ENCODE results near the gene MTERF4.

MTERF4 gene

DNA sequence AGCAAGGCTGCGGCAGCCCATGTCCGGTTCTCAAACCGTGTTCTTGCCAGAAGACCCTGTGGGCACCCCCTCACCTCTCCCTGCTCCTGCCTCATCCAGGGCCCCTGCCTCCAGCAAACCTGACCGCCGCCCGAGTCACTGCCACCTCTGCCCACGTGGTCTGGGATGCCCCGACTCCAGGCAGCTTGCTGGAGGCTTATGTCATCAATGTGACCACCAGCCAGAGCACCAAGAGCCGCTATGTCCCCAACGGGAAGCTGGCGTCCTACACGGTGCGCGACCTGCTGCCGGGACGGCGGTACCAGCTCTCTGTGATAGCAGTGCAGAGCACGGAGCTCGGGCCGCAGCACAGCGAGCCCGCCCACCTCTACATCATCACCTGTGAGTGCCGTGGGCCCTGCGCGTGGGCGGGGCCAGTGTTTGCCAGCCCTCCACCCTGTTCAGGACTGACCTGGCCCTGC, 32.2 kb downstream of the MTERF4 start:
- Histone ChIP-seq H3K27ac (ENCODE audit: low read depth, low read length) (no peak overlapping the region), H3K36me3 (ENCODE audit: control insufficient read depth in 1 of 2, insufficient read depth in 2 of 2, low read length in 2 of 2) (peaks cover 3 to 4% of the 10 kb centered on the region in 2 donors), H3K27me3 (ENCODE audit: control insufficient read depth in 1 of 2, insufficient read depth in 2 of 2, low read length in 2 of 2) (no peaks in the 10 kb centered on the region), H3K9me3 (ENCODE audit: control insufficient read depth in 1 of 2, low read length in 2 of 2) (no peaks in the 10 kb centered on the region), H3K4me1 (ENCODE audit: control insufficient read depth in 1 of 2, insufficient read depth in 2 of 2, low read length in 2 of 2) (no peaks in the 10 kb centered on the region), H3K4me3 (ENCODE audit: low read depth in 1 of 2, low read length in 2 of 2) (no peak overlapping the region), H3K9ac (ENCODE audit: low read depth in 1 of 2, low read length in 2 of 2) (no peak overlapping the region)

DNA sequence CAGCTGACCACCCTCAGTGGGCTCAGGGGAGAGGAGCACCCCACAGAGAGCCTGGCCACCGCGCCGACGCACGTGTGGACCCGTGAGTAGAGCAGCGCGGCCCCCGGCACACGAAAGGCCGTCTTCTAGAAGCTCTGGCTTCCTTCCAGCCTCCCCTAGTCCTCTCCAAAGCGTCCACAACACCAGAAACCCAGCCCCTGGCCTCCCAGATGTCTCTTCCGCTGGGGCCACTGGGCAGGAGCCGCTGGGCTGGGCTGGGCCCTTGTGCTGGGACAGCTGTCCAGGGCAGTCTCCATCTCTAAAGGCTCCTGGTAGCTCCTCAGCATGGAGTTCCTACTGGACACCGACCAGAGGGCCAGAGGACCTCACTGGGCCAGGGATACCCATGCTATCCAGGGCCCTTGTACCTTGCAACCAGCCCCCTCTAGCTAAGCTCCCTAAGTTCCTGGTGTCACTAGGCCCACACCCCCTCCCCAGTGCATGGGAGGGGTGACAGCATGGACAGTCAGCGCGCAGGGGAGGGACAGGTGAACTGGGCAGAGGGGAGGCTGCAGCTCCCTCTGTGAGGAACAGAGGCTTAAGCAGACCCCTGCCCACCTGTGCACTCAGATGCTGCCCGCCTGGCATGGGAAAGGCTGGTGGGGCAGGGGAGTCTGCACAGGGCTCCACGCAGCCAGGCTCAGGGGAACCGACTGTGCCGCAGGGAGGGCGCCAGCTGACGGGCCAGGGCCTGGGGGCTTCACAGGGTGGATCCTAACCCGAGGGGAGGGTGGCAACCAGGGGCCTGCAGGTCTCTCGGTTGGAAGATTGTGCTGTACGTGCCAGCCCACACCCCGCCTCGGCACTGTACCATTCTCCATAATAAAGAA, 32.9 kb downstream of the MTERF4 start:
- H3K27me3 ChIP-seq (ENCODE audit: control insufficient read depth in 1 of 2, insufficient read depth in 2 of 2, low read length in 2 of 2), result no peaks in the 10 kb centered on the region
- H3K9me3 ChIP-seq (ENCODE audit: control insufficient read depth in 1 of 2, low read length in 2 of 2), result no peaks in the 10 kb centered on the region
- H3K9ac ChIP-seq (ENCODE audit: low read depth in 1 of 2, low read length in 2 of 2), result no peak overlapping the region
- peaks cover 0 to 3% of the 10 kb centered on the region in 2 donors for H3K4me1 ChIP-seq (ENCODE audit: control insufficient read depth in 1 of 2, insufficient read depth in 2 of 2, low read length in 2 of 2)
- no peaks in the 10 kb centered on the region for H3K36me3 ChIP-seq (ENCODE audit: control insufficient read depth in 1 of 2, insufficient read depth in 2 of 2, low read length in 2 of 2)
- H3K4me3 ChIP-seq (ENCODE audit: low read depth in 1 of 2, low read length in 2 of 2), result no peak overlapping the region
- H3K27ac ChIP-seq (ENCODE audit: low read depth, low read length), result no peak overlapping the region

DNA sequence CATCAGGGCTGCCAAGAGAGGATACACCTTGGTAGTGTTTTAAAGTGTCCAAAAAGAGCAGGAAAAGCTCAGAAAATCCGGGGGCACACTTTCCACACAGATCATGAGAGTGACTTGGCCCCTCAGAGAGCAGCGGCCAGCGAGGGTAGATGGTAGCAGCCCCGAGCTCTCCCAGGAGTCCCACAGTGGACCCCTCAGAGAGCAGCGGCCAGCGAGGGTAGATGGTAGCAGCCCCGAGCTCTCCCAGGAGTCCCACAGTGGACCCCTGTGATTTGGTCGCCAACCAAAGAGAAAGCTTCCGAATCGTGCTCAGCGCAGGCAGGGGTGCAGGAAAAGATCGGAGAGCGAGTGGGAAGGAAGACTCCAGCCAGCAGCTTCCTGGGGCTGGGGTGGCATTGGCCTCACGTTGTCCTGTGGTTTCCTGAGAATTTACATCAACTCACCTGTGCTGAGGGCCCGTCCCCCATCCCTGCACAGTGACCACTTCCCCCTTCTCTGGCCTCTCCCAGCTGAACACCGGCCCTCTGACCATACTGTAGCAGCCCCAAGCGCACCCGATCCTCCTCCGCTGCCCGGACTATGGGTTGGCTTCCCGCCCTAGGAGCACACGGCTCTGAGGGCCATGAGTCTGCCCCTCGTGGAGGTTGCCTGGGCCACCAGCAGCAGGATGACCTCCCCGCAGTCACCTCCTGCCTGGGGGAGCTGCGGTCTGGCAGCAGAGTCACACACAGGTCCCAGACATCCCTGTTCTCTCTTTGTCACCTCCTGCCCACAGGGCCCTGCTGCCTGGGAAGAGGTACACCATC, 33.7 kb downstream of the MTERF4 start:
- Histone ChIP-seq H3K9ac (ENCODE audit: low read depth in 1 of 2, low read length in 2 of 2) (no peak overlapping the region), H3K27me3 (ENCODE audit: control insufficient read depth in 1 of 2, insufficient read depth in 2 of 2, low read length in 2 of 2) (no peaks in the 10 kb centered on the region), H3K4me3 (ENCODE audit: low read depth in 1 of 2, low read length in 2 of 2) (no peak overlapping the region), H3K27ac (ENCODE audit: low read depth, low read length) (no peak overlapping the region), H3K36me3 (ENCODE audit: control insufficient read depth in 1 of 2, insufficient read depth in 2 of 2, low read length in 2 of 2) (no peaks in the 10 kb centered on the region), H3K9me3 (ENCODE audit: control insufficient read depth in 1 of 2, low read length in 2 of 2) (no peaks in the 10 kb centered on the region), H3K4me1 (ENCODE audit: control insufficient read depth in 1 of 2, insufficient read depth in 2 of 2, low read length in 2 of 2) (peaks cover 0 to 4% of the 10 kb centered on the region in 2 donors)

DNA sequence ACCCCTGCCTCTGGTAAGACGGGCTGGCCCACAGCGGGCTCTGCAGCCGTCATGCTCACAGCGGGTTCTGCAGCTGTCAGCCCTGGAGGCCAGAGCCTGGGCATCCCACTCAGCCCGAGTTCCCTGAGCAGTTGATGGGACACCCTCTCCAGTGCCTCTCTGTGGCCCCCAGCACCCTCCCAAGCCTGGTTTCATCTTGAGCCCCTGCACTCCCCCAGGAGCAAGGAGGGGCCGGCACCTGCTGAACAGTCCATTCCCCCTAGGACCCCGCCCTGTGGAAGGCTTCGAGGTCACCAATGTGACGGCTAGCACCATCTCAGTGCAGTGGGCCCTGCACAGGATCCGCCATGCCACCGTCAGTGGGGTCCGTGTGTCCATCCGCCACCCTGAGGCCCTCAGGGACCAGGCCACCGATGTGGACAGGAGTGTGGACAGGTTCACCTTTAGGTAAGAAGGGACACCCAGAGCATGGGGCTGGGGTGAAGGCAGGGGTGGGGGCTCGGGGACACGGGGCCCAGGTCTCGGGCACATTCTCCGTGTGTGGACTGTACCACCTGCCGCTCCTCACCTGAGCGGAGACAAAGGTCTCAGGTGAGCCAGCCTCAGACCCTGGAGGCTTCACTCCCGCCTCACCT, 34.5 kb downstream of the MTERF4 start:
- H3K36me3 ChIP-seq (ENCODE audit: control insufficient read depth in 1 of 2, insufficient read depth in 2 of 2, low read length in 2 of 2), result no peaks in the 10 kb centered on the region
- H3K4me3 ChIP-seq (ENCODE audit: low read depth in 1 of 2, low read length in 2 of 2), result no peak overlapping the region
- H3K9me3 ChIP-seq (ENCODE audit: control insufficient read depth in 1 of 2, low read length in 2 of 2), result no peaks in the 10 kb centered on the region
- H3K27me3 ChIP-seq (ENCODE audit: control insufficient read depth in 1 of 2, insufficient read depth in 2 of 2, low read length in 2 of 2), result peaks cover 0 to 3% of the 10 kb centered on the region in 2 donors
- no peak overlapping the region for H3K9ac ChIP-seq (ENCODE audit: low read depth in 1 of 2, low read length in 2 of 2)
- no peak overlapping the region for H3K27ac ChIP-seq (ENCODE audit: low read depth, low read length)
- H3K4me1 ChIP-seq (ENCODE audit: control insufficient read depth in 1 of 2, insufficient read depth in 2 of 2, low read length in 2 of 2), result peaks cover 0 to 4% of the 10 kb centered on the region in 2 donors

DNA sequence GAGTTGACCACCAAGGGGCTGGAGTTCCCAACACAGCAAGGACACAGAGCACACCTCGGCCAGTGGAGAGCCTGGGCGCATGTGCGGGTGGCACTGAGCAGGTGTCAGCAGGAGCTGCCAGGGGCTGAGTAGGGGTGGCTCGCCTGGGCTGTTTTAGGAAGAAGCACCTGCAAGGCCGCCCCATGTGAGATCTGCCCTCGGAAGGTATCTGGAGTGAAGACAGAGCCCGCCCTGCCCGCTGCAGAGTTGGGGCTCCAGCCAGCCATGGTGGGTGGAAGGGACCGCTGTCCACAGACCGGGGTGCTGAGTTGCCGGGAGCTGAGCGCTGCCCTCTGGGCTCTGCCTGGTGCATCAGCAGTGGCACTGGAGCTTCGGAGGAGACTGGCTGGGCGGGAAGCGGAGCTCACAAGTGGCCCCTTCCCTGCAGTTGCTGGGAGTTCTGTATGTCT, 35.2 kb downstream of the MTERF4 start:
- Histone ChIP-seq H3K27ac (ENCODE audit: low read depth, low read length) (no peak overlapping the region), H3K4me1 (ENCODE audit: control insufficient read depth in 1 of 2, insufficient read depth in 2 of 2, low read length in 2 of 2) (peaks cover 0 to 4% of the 10 kb centered on the region in 2 donors), H3K4me3 (ENCODE audit: low read depth in 1 of 2, low read length in 2 of 2) (no peak overlapping the region), H3K9ac (ENCODE audit: low read depth in 1 of 2, low read length in 2 of 2) (no peak overlapping the region), H3K27me3 (ENCODE audit: control insufficient read depth in 1 of 2, insufficient read depth in 2 of 2, low read length in 2 of 2) (peaks cover 0 to 3% of the 10 kb centered on the region in 2 donors), H3K9me3 (ENCODE audit: control insufficient read depth in 1 of 2, low read length in 2 of 2) (no peaks in the 10 kb centered on the region), H3K36me3 (ENCODE audit: control insufficient read depth in 1 of 2, insufficient read depth in 2 of 2, low read length in 2 of 2) (no peaks in the 10 kb centered on the region)

DNA sequence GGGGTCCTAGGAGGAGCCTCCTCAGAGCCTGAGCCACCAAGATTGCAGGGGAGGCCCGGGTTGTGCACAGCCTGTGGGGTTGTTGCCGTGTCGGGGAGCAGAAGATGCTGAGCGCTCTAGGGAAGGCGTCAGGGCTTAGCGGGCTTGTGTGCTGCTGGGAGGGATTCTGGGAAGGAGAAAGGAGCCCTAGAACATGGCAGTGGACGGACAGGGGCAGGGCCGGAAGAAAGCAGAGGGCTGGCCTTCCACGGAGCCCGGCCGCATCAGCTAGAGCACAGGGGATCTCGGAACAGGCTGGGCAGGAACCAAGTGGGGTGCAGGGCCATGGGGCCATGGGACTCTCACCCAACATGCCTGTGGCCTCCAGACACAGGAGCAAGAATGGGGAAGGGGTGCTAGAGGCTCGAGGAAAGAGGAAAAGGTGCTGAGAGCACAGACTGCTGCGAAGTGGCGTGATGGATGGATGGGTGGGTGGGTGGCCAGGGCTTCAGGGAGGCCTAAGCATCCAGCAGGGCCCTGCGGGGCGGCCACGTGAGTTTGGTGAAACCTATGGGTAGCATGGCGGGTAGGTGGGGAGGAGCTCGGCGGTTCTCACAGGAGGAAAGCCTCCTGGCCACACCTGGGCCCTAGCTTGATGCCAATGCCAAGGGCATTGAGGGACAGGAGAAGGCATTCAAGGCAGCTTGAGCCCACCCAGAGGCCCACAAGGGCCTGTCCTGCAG, 35.8 kb downstream of the MTERF4 start:
- Histone ChIP-seq H3K4me1 (ENCODE audit: control insufficient read depth in 1 of 2, insufficient read depth in 2 of 2, low read length in 2 of 2) (peaks cover 0 to 4% of the 10 kb centered on the region in 2 donors), H3K27me3 (ENCODE audit: control insufficient read depth in 1 of 2, insufficient read depth in 2 of 2, low read length in 2 of 2) (peaks cover 0 to 3% of the 10 kb centered on the region in 2 donors), H3K9me3 (ENCODE audit: control insufficient read depth in 1 of 2, low read length in 2 of 2) (no peaks in the 10 kb centered on the region), H3K9ac (ENCODE audit: low read depth in 1 of 2, low read length in 2 of 2) (no peak overlapping the region), H3K27ac (ENCODE audit: low read depth, low read length) (no peak overlapping the region), H3K4me3 (ENCODE audit: low read depth in 1 of 2, low read length in 2 of 2) (no peak overlapping the region), H3K36me3 (ENCODE audit: control insufficient read depth in 1 of 2, insufficient read depth in 2 of 2, low read length in 2 of 2) (no peaks in the 10 kb centered on the region)

DNA sequence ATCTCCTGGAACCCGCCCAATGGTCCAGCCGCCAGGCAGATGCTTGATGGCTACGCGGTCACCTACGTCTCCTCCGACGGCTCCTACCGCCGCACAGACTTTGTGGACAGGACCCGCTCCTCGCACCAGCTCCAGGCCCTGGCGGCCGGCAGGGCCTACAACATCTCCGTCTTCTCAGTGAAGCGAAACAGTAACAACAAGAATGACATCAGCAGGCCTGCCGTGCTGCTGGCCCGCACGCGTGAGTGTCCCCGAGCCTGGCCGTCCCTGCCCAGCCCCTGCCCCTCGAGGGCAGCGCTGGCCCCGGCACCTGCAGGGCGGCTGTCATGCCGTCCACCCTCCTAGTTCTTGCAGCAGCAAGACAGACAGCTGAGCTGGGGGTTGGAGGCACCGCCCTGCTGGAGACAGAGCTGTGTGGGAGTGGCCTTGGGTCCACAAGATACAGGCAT, 36.7 kb downstream of the MTERF4 start:
- no peaks in the 10 kb centered on the region for H3K9me3 ChIP-seq (ENCODE audit: control insufficient read depth in 1 of 2, low read length in 2 of 2)
- peaks cover 0 to 4% of the 10 kb centered on the region in 2 donors for H3K4me1 ChIP-seq (ENCODE audit: control insufficient read depth in 1 of 2, insufficient read depth in 2 of 2, low read length in 2 of 2)
- no peak overlapping the region for H3K4me3 ChIP-seq (ENCODE audit: low read depth in 1 of 2, low read length in 2 of 2)
- H3K27me3 ChIP-seq (ENCODE audit: control insufficient read depth in 1 of 2, insufficient read depth in 2 of 2, low read length in 2 of 2), result peaks cover 0 to 3% of the 10 kb centered on the region in 2 donors
- H3K27ac ChIP-seq (ENCODE audit: low read depth, low read length), result no peak overlapping the region
- no peak overlapping the region for H3K9ac ChIP-seq (ENCODE audit: low read depth in 1 of 2, low read length in 2 of 2)
- H3K36me3 ChIP-seq (ENCODE audit: control insufficient read depth in 1 of 2, insufficient read depth in 2 of 2, low read length in 2 of 2), result no peaks in the 10 kb centered on the region

DNA sequence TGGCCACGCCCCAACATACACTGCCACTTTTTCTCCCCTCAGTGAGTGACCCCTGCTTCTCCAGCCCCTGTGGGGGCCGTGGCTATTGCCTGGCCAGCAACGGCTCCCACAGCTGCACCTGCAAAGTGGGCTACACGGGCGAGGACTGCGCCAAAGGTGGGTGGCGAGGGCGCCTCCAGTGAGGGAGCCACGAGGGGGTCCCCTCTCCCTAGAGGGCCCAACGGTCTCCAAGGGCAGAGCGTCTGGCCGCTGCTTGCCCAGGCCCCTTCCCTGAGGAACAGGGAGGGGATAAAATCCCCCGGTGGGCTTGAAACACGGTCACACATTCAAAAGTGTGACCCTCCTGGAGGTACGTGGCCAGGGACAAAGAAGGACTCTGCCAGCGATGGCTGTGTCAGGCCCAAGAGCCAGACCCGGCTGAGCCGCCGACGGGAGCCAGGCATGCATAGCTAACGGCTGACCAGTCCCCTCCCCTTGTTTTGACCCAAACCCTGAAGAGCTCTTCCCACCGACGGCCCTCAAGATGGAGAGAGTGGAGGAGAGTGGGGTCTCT, 37.2 kb downstream of the MTERF4 start:
- H3K27me3 ChIP-seq (ENCODE audit: control insufficient read depth in 1 of 2, insufficient read depth in 2 of 2, low read length in 2 of 2), result peaks cover 0 to 3% of the 10 kb centered on the region in 2 donors
- no peak overlapping the region for H3K9ac ChIP-seq (ENCODE audit: low read depth in 1 of 2, low read length in 2 of 2)
- peaks cover 0 to 4% of the 10 kb centered on the region in 2 donors for H3K4me1 ChIP-seq (ENCODE audit: control insufficient read depth in 1 of 2, insufficient read depth in 2 of 2, low read length in 2 of 2)
- no peaks in the 10 kb centered on the region for H3K9me3 ChIP-seq (ENCODE audit: control insufficient read depth in 1 of 2, low read length in 2 of 2)
- H3K27ac ChIP-seq (ENCODE audit: low read depth, low read length), result no peak overlapping the region
- no peaks in the 10 kb centered on the region for H3K36me3 ChIP-seq (ENCODE audit: control insufficient read depth in 1 of 2, insufficient read depth in 2 of 2, low read length in 2 of 2)
- H3K4me3 ChIP-seq (ENCODE audit: low read depth in 1 of 2, low read length in 2 of 2), result no peak overlapping the region

DNA sequence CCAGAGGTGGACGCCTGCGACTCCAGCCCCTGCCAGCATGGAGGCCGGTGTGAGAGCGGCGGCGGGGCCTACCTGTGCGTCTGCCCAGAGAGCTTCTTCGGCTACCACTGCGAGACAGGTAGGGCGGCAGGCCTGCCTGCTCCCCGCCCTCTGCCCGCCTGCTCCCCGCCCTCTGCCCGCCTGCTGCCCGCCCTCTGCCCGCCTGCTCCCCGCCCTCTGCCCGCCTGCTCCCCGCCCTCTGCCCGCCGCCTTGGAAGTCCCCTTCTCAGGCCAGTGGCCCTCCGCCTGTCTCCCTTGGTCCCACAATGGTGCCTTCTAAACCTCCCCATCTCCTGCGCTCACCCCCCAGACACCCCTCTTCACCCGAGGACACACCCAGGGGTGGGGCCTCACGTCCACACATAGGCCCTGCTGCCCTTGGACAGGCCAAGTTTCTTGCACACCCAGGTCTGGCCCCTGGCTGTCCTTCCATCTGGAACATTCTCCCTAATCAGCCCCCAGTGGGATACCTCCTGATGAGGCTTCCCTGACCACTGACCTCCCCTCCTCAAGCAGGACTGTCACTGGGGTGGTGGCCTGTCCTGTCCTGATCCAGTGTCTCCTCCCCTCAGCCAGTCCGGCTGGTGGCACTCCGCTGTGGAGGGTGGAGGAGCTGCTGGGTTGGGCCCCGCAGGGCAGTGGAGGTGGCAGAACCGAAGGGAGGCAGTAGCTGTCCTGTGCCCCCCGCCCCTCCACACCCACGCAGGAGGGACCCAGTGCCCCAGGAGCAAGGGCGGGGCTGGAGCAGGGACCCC, 37.9 kb downstream of the MTERF4 start:
- Histone ChIP-seq H3K27ac (ENCODE audit: low read depth, low read length) (no peak overlapping the region), H3K36me3 (ENCODE audit: control insufficient read depth in 1 of 2, insufficient read depth in 2 of 2, low read length in 2 of 2) (no peaks in the 10 kb centered on the region), H3K9me3 (ENCODE audit: control insufficient read depth in 1 of 2, low read length in 2 of 2) (no peaks in the 10 kb centered on the region), H3K4me3 (ENCODE audit: low read depth in 1 of 2, low read length in 2 of 2) (peak overlapping the region in 1 of 2 donors; percentile 40), H3K9ac (ENCODE audit: low read depth in 1 of 2, low read length in 2 of 2) (no peak overlapping the region), H3K4me1 (ENCODE audit: control insufficient read depth in 1 of 2, insufficient read depth in 2 of 2, low read length in 2 of 2) (peaks cover 0 to 4% of the 10 kb centered on the region in 2 donors), H3K27me3 (ENCODE audit: control insufficient read depth in 1 of 2, insufficient read depth in 2 of 2, low read length in 2 of 2) (peaks cover 0 to 3% of the 10 kb centered on the region in 2 donors)
